ENCODE results near the gene ZMYND10.

ZMYND10 gene

GRCh38 chr3:50345586-50346234 lies at the start of gene ZMYND10:
TSS of gene ZMYND10 (minus strand) at chr3:50345732. CDS start at chr3:50345579, 153 bp downstream.
- peak; percentile 72 for DNase-seq (ENCODE audit: low spot score)

DNA sequence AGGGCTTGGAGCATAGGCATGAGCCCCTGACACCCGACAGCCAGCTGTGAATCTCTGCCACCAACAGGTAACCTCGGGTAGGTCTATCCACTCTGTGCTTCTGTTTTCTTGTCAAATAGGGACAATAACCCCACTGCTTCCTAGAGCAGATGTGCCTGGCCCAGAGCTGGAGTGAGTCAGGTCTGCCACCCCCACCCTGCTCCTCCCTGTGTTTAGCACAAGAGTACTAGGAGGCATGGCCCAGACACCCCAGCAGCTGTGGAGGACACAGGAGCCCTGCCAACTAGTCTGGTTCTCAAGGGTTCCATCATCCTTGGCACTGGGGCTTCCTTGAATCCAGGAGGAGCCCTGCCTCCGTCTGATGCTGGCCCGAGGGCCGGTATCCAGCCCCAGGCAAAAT lies 47.5 kb upstream of the ZMYND10 start:
- DNase-seq (ENCODE audit: low spot score), result no peak

GRCh38 chr3:50392101-50392715 lies 46.7 kb upstream of the ZMYND10 start:
- DNase-seq (ENCODE audit: low spot score), result no peak

GRCh38 chr3:50390508-50391224 lies 45.1 kb upstream of the ZMYND10 start:
- DNase-seq (ENCODE audit: low spot score), result peak; percentile 77

DNA sequence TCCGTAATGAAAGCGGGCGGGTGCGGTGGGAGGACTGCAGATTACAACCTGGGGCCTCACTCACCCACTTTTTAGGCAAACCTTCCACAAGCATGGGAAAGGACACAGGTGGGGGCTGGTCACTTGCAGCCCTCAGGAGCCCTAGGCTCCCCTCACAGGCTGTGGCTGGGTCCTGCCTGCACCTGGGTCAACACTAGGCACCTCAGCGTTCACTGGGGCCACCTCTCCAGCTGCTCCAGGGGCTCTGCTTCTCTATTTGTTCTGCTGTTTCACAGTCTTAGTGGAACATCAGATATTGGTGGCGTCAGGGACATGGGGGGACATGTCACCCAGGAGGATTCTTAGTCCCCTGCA lies 43.9 kb upstream of the ZMYND10 start:
- no peak for DNase-seq (ENCODE audit: low spot score)

DNA sequence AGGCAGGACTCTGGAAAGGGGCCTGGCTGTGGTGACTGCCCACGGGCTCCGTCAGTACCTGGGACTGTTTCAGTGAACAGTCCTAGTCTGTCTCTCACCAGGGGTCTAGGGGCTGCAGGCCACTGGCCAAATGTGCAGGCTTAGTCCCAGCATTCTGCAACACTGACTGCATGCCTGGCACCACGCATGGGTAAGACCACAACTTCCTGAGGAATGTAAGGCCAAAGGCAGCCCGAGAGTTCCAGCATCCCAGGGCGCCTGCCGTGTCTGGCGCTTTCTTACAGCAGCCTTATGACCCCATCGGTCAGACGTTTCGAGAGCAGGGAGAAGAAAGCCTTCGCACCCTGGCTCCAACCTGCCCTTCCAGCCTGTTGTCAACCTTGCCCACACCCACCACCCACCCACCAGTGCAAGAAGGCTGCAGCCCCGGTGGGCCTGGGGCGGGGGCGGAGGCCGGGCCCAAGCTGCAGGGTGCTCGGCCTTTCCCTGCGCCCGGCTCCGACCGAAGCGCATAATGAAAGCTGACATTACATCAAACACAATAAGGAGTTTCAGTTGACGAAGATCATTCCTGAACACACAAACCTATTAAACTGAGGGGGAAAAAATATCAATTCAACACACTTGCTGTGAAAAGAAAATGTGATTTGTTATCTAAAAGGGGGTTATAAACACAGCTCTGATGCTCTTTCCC lies 43.3 kb upstream of the ZMYND10 start:
- no peak for DNase-seq (ENCODE audit: low spot score)

DNA sequence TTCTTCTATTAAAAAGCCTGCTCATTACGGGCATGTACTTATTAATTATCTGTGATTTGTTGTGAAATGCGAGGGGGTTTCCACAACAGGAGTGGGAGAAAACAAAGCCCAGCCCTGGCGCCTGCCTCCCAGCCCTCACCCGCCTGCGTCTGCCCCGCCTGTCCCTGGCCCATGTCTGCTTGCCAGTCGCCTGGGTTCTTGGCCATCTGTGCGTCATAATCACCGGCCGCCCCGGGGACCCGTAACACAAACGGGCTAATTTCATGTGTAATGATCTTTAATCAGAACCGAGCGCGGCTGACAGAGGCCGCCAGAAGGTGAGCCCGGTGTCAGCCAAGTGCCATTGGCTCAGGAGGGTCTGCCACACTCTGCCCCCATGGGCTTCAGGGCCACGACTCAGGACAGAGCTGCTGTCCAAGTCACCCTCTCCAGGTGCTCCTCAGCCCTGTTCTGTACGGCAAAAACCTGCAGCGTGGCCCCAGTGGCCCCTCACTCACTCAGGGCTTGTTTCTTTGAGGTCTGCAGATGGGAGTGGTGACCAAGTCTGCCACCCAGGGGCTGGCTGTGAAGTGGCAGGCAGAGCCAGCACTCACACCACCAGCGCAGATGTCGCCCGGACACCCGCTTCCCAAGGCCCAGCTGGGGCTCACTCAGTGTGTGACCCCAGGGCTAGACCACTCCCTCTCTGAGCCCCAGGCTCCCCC lies 42.6 kb upstream of the ZMYND10 start:
- DNase-seq (ENCODE audit: low spot score), result peak; percentile 22

GRCh38 chr3:50385754-50386153 lies 40.2 kb upstream of the ZMYND10 start:
- no peak for DNase-seq (ENCODE audit: low spot score)

DNA sequence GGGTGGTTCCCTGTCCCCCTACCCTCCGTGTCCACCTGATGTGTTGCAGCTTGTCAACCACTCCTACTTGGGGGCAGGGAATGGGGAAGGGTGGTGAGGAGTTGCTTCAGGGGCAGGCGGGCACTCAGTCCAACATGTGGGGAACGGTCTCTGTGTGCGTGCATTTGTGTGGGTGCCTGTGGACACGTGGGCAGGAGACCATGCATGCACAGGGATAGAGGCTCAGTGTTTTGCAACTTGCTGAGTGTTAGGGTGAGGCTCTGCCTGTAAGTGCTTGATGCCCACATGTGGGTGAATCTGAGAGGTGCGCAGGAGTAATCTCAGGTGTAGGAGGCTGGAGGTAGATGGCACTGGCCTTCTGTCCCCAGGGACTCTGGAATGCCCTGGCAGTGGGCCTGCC lies 38.2 kb upstream of the ZMYND10 start:
- no peak for DNase-seq (ENCODE audit: low spot score)

- no peak for DNase-seq (ENCODE audit: low spot score)
Measured at GRCh38 chr3:50382722-50383121, 37.2 kb upstream of the ZMYND10 start.

DNA sequence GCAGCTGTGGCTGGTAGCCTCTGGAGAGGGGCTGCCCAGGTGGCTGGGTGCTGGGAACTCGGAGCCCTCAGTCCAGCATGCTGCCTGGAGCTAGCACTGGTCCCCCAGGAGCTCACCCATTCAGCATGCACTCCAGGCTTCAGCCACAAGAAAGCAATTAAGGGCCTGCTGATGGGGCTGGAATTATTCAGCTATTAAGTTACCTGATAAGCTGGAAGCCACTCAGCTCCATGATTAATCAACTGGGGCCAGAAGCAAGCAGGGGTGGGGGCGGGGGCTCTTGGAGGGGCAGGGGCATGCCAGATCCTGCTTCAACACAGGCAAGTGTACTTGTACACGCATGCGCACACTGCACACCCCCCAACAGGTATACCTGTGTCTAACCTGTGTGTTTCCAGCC lies 35.9 kb upstream of the ZMYND10 start:
- DNase-seq (ENCODE audit: low spot score), result peak; percentile 31

- no peak for DNase-seq (ENCODE audit: low spot score)
Measured at GRCh38 chr3:50380405-50381085, 35.0 kb upstream of the ZMYND10 start.

DNA sequence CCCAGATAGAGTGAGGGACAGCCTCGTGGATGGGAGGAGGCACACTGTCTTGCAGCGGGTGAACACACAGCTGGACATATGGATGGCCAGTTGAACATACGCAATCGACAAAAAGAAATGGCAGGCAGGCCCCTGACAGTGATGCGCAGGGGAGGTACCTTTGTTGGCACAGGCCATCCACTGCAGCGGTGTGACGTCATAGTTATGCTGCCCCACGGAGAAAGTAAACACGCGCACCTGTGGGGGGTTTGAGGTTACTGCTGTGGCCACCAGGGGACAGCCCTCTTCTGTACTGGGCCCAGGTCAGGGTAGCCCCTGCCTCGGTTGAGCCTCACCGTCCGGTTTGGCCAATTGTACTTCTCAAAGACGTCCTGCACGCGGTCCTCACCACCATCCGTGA lies 33.2 kb upstream of the ZMYND10 start:
- DNase-seq (ENCODE audit: low spot score), result no peak

GRCh38 chr3:50378024-50378423 lies 32.5 kb upstream of the ZMYND10 start:
- no peak for DNase-seq (ENCODE audit: low spot score)

GRCh38 chr3:50375258-50375931 lies 29.9 kb upstream of the ZMYND10 start:
- no peak for DNase-seq (ENCODE audit: low spot score)

GRCh38 chr3:50374363-50375257 lies 29.1 kb upstream of the ZMYND10 start:
- DNase-seq (ENCODE audit: low spot score), result no peak

GRCh38 chr3:50373146-50374051 lies 27.9 kb upstream of the ZMYND10 start:
- no peak for DNase-seq (ENCODE audit: low spot score)

DNA sequence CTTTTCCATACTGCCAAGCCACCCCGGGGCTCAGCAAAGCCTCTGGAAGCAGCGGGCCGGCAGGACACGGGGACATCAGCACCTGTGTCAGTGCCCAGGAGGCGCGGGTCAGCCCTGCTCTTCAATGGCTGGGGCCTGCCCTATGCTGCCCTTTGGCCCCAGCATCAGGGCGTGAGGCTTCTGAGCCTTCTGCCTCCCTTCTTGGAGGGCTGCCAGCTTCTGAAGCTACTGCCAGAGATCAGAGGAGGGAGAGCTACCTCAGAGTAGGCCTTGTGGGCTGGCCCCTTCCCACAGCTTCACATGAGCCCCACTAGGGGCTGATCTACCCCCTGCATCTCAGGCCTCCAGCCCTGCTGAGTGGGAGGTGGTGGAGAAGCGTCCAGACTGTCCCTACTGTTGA lies 26.8 kb upstream of the ZMYND10 start:
- DNase-seq (ENCODE audit: low spot score), result peak; percentile 73

DNA sequence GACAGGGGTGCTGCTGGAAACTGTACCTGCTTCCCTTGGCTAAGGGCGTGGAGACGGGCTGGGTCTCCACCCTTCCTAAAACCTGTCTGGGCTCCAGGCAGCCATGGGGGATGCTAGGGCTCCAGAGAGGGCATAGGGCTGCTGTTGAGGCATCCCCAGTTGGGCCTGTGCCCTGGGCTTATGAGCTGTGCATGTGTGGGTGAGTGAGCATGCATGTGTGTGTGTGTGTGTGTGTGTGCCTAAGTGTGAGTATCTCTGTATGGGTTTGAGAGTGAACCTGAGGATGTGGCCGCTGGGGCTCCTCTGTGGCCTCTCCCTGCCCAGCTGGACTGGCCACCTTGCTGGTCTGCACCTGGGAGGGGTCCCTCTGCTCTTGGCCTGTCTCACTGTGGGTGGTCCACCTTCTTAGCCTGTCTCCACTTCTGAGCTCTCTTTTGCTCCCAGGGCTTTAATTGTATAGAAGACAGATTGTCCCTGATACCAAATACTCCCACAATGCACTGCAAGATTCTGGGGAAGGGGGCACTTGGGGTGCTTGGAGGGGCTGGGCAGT lies 25.7 kb upstream of the ZMYND10 start:
- no peak for DNase-seq (ENCODE audit: low spot score)
